Activated CD4-positive, alpha-beta T cell treated with anti-CD3 and anti-CD28 coated beads, Interleukin-2, amount 50 U/mL, for 48 hours (primary cell): Measurements from ENCODE around the gene TBC1D1.

Experiments used
- DNase-seq, 2 experiments: peaks; one replicate each; pipeline ENCODE4 v3.0.0-alpha.2; 2020

TBC1D1 gene

DNA sequence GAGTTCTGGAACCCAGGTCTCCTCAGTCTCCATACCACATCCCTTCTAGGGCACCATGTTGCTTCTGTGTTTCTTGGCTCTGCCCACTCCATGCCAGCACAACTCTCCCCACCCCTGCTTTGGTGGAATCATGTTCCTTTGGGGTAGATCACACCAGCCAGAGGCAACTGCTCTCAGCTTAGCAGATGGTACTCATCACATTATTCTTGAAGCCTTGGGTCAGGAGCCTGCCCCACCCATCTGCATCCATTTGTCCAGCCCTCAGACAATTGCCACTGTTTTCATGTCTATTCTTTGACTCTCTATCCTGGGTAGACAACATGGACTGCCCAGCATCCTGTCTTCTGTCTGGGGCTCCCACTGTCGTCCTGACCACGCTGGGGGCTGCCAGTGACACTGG lies 216.9 kb downstream of the TBC1D1 start:
- no peak for DNase-seq

DNA sequence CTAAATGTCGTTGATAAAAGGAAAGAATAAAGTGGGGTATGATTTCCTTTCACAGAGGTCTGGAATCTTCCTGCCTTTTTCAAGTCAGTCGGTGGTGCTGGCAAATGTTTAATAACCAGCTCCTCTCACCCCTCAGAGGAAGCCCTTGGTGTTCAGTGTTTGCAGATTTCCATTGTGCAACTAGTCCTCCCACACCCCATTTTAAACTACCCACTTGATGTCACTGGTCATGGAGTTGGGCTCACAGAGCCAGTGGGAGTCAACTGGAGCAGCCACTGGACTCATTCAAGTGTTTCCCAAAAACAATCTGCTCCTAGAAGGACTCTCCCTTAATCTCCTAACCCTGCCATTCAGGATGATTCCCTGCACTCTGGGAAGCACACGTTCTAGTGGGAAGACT lies 218.5 kb downstream of the TBC1D1 start:
- DNase-seq = no peak

DNA sequence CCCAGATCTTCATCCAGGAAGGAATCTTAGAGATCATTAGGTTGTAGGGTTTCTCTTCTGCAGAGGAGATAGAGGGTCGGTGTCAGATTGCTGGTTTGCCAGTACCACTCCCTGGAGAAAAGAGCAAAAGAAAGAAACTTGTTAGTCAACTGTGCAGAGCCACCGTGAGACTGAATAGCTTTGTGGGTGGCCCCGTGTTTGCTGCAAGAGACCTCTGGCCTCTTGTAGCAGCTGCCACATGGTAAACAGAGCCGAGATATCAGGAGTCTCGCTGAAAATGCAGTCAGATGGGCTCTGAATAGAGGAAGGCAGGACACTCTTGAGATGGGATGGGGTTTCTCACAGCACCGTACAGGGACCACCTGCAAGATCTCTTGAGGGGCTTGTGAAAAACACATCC lies 219.0 kb downstream of the TBC1D1 start:
- no peak for DNase-seq

DNA sequence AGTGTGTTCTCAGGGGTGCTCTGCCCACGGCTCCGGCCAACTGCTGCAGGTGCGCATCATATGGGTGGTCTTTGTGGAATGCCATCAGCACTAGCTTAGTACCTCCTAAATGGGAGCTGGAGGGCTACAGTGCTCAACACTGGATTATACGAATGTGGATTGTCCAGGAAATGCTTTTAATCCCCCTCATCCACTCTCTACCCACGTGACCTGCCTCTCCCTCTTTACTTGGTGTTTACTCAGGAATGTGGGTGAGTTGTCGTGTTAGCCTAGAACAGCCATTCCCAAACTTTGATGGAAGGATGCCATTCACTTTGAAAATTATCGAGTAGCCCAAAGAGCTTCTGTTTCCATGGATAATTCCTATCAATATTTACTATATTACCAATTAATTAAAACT lies 220.1 kb downstream of the TBC1D1 start:
- no peak for DNase-seq

DNA sequence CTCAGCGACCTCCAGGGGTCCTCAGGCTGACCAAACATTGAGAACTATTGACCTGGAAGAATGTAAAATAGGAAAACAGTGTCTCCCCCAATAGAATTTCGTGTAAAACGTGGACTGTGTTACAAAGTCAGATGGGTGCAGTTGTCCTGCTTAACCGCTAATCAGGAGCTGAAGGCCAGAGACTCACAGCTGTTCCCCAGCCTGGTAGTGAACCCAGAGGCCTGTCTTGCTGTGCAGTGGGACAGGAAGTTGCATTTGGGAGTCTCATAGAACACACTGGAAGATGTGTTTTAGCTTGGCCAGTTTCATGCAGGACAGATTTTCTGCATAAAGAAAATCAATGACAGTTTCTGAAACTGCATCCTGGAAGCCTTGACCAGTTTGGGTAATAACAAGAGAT lies 220.8 kb downstream of the TBC1D1 start:
- no peak for DNase-seq

DNA sequence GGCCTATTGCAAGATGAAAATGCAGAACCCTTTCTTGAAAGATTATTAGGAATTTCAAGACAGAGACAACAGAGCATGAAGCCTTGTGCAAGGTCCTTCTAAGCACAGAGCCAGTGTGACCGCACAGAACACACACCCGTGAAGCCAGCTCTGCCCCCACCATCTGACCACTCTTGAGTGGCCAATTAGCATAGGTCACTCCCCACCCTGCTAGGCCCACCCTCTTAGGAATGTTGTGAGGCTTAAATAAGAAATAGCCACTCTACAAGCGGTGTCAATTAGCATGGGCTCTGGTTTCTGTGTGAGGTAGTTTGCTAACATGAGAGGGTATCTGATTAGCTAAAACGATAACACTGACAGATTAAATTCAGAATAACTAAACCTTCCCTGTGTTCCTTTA lies 222.2 kb downstream of the TBC1D1 start:
- no peak for DNase-seq

DNA sequence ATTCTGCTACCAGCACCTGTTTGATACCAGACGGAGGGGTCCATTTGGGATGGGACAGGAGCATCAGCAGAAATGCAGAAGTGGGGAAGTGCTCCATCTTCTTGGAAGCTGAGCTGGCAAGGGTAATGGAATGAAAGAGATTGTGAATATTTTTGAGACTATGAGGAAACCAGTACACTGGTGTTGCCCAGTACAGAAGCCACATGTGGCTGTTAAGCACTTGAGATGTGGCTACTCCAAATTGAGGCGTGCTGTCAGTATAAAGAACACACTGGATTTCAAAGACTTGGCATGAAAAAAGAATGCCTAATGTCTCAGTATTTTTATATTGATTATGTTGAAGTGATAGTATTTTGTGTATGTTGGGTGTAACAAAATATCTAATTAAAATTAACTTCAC lies 222.7 kb downstream of the TBC1D1 start:
- DNase-seq = no peak

DNA sequence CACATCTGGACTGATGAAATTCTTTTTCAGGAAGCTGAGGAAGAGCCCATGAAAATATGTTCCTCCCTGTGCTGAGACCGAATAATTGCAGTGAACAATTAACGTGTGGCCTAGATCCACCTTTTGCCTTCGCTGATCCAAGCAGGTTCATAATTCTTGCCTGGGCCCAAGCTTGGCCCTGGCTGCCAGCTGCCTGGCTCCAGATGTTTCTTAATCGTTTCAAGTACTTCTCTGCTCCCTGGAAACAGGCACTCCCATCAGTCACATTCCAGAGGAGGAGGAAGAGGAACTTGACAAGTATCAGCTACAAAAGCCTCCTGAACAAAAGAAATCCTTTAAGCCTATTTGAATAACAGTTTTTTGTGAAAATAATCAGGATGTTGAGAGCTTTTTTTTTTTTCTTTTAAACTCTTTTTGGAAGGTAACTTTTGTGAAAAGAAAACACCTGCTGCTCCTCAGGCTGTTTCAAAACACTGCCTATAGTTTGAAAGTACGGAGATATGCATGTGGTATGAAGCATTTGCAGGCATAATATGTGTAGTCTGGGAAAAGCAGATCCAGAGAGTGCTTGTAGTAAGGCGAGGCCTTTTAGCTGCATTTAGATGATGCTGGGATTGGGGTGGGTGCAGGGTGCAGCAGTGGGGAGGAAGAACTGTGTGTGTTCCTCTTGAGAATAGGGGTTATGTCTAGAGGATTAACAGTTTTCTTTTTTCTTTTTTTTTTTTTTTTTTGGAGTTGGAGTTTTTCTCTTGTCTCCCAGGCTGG lies 223.7 kb downstream of the TBC1D1 start:
- no peak for DNase-seq

DNA sequence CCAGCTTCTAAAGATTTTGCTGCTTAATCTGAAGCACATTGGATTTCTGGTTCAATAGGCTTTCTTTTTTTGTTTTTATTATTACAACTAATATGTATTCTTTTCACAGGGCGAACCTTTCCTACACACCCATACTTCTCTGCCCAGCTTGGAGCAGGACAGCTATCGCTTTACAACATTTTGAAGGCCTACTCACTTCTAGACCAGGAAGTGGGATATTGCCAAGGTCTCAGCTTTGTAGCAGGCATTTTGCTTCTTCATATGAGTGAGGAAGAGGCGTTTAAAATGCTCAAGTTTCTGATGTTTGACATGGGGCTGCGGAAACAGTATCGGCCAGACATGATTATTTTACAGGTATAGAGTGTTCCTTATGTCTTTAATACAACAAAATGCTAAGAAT lies 224.7 kb downstream of the TBC1D1 start:
- DNase-seq = no peak

DNA sequence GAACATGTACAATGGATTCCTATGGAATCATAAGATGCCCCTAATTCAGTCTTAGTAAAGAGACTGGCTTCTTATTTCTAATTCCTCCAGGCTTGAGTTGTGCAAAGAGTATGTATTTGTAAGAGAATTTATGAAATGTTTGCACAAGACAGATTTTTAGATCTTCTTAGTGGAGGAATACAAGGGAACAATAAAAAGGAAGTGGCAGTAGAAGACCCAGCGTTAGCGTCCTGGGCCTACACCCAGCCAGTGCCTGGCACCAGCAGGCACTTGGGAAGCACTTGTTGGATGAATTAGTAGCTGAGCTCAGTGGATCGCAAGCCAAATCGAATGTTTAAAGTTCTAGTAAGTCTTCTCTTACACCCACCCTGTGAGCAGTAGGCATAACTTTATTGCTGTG lies 226.7 kb downstream of the TBC1D1 start:
- no peak for DNase-seq

DNA sequence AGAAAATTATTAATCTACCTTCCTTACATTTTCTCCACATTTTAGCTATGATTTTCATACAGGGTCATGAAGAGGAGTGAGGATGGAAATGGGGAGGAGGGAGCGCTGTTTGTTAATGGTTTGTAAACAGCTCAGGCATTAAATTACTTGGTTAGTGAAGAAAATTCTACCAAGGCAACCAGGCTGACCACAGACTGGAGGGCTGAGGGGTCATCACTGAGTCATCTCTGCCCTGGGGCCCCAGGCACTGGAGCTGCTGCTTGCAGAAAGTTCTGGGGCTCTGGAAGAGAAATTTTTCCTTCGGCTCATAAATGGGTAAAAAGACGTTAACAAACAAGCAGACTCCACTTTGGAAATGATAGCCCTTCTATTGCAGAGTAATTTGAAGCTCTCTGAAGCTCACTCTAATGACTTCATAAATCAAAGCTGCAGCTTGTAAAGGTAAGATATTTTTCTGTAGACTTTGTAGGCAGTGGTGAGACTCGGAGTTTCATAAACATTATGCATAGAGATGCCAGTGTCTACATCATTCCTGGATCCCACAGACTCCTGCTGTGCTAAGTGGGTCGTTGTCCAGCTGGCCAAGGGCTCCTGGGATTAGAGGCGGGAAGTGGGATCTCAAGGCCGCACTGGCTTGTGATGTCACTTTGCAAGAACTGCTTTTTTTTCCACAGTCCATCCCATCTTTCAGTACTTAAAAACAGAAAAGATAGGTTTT lies 228.9 kb downstream of the TBC1D1 start:
- DNase-seq = no peak

DNA sequence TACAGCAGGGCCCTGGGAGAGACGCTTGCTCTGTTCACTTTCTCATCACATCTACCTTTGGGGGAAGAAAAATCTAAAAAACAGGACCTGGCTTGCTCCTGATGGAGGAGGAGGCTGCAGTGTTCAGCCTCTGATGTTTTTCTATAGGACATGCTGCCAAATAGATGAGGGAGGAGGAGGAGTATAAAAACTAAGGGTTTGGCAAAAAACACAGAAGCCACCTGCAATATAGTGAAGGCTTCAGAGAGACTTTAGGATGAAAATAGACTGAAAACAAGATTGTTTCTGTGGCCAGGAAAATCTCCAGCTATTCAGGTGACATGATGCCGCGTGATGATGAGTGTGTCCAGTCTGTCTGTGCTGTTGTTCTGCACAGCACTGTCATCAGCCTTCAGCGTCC lies 229.9 kb downstream of the TBC1D1 start:
- DNase-seq = no peak

DNA sequence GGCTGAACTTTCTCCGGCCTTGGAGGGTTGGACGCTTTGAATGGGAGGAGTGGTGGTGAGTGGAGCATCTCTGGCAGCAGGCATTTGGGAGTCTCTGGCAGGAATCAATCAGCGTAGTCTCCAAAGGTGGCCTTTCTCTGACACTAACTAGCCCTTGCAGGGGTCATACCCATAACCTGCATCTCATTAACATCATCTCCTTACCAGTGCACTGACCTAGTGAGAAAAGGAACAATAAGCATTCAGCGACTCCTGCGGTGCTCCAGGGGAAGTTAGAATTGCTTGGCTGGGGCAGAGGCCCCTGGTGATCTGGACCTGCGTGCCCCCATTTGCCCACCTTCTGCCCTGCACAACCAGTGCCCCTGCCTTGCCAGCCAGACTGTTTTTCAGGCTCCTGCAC lies 231.2 kb downstream of the TBC1D1 start:
- no peak for DNase-seq

DNA sequence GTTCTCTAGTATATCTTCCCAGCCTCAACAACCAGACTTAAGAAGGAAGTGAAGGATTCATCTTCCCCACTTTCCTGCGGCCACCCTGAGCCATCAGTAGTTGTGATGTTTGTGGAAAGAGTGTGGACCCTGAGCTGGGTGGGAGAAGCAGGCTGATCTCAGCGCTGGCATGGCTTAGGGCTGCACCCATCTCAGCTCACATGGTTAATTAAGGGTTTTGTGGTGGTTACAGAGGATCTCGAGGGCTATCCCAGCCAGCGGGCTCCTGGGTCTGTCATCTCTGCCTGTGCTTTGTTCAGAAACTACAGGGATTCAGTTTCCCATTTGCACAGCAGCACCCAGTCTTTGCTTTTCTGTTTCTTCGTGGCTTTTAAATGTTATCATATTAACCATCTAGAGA lies 232.7 kb downstream of the TBC1D1 start:
- DNase-seq = no peak

DNA sequence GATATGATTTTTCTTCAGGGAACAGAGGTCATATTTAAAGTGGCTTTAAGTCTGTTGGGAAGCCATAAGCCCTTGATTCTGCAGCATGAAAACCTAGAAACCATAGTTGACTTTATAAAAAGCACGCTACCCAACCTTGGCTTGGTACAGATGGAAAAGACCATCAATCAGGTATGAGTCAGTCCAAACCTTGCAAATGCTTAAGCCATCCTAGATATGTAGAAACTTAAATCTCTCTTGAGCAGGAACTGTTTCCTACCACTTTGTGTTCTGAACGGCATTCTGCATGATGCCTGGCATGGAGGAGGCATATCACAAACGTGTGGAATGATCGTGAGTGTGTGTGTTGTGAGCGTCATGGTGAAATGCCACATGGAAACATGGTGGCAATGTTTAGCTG lies 234.1 kb downstream of the TBC1D1 start:
- no peak for DNase-seq

DNA sequence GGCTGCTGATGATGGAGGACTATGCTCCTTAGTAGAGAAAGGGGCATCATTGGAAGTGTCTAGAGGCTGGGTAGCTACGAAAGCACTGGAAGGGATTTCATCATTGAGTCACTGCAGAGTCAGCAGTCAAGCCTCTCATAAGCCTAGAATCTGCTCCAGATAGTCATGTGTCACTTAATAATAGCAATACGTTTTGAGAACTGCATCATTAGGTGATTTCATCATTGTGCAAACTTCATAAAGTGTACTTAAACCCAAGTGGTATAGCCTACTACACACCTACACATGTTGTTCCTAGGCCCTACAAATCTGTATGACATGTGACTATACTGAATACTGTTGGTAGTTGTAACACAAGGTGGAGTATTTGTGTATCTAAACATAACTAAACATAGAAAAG lies 234.9 kb downstream of the TBC1D1 start:
- DNase-seq = no peak

DNA sequence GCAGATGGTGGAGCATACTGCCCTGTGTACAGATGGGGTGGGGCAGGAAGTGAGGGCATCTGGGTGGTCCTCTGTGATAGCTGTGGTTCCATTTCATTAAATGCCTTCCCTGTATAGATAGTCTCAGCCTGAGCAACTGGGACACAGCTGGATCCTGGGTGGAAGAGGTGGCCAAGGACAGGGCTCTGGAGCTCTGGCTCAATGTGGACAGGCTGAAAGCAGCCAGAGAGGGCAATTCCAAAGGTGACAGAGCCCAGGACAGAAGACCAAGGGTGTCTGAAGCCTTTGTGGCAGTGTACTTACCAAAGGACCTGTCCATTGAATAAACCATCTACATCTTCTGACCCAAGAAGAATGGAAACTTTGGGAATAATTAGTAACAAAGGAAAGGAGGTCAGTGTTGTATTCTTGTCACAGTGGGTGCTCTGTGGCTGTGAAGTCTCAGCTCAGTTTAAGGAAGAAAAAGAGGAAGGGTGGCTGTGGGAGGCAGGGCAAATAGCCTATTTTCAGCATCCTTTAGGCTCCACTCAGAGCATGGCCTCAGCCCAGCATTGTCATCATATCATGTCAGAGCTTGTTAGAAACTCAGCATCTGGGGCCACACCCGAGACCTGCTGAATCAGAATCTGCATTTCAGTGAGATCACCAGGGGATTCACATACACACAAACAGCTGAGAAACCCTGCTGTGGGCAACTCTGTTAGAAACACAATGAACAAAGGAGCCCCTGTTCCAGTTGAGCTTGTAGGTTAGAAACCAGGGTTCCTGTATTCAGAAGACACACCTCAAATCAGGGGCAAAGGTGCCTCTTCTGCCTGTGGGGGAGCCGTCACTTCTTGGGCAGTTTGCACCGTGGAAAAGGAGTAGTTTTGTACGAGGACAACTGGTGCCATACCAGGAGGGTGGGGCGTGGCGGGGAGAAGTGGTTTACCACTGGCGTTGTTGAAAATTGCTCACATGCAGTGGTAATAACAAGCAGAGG lies 237.9 kb downstream of the TBC1D1 start:
- DNase-seq = peak; percentile 75 to 80

DNA sequence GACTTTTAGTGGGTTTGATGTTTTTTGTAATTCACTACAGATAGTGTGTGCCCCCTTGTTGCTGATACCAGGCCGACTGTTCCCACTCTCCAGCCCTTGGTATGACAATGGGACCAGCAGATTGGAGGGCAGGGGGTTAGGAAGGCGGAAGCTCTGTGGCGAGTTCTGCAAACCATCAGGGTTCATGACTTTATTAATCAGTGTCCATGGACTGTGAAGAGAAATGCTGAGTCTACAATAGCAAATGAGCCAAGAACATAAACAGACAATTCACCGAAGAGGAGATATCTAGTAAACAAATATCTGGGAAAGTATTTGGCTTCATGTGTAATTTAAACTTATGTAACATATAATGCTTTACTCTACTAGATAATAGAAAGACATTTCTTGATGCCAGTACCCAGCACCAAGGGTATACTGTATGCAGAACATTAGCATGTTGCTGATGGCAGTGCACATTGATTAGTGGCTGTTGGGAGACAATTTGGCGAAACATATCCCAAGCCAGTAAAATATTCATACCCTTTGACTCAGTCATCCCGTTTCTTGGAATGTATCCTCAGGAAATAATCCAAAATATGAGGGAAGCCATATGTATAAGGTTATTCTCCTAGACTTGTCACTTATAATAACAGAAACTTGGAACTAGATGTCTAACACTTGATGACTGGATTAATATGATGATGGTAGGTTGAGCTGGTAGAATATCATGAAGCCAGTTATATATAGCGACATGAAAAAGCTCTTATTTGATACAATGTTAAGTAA lies 238.8 kb downstream of the TBC1D1 start:
- no peak for DNase-seq

DNA sequence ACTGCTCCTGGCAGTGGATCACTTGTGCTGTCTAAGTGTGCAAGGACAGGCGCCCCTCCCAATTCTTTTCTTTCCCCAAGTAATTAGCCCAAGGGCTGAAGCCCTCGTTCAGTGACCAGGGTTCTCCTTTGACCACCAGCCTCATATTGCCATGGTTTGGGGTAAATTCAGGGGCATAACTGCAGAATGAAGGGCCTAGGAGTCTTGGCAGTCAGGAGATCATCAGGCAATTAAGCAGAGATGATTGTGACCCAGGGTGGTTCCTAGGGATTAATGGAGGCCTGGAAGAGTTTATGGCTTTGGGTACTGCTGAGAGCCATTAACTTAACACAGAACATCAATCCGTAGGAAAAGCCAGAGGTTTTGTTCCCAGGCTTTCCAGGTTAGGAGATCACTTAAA lies 240.0 kb downstream of the TBC1D1 start:
- peak in 1 of 2 experiments; percentile 5 for DNase-seq

DNA sequence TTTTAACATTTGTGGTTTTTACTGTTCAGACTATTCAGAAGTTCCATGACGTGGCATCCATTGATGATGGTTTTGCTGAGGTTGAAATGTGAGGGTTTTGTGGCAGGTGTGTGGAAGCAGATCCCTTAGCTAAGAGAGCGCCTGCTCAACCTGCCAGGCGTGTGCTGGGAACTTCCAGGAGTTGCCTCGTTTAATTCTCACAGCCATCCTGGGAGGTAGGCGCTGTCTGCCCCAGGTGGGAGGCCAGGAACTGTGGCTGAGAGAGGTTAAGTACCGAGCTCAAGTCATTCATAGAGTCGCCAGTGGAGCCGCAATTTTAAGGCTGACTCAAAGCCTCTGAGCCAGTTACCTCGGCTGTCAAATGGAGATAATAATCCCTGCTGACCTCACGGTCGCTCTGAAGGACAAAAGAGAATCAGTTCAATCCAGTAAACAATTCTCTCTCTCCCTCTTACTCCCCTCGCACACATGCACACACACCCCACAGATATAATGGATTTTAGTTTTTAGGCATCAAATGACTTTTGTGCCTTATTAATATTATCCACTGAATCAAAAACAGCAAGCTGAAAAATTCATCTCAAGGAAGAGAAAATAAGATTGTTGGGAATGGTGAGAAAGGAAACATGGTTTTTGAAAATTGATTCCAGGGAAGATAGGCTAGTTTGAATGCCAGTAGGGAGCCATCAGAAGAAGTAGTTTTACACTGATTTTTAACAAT lies 240.6 kb downstream of the TBC1D1 start:
- peak; percentile 78 to 84 for DNase-seq

DNA sequence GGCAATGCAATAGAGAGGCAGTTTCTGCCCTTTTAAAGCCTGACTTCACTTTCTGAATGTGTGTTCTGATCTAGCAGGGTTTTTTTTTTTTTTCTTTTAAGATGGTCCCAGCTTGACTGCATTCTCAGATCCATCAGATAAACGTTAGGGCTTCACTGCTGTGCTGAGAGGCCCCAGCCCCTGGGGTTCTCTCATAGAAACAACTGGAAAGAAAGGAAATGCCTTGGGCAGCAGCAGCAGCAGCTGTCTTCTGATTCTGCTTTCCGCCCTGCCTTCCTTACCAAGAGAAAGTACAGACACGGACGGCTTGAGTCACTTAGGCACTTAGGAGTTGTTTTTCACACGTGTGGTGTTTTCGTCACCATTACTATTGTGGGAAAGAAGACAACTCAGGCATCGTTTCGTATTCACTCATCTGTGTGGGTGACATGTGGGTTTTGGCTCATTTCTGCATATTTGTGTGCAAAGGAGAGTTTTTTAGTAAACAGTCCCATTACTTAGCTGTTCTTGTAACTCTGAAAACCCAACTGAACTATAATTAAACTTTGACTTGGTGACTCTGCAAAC lies 241.3 kb downstream of the TBC1D1 start:
- peak; percentile 61 to 70 for DNase-seq
